Measurements from ENCODE around the gene SLC27A1.

SLC27A1 gene

GRCh38 chr19:17421942-17422341 lies 48.4 kb upstream of the SLC27A1 start:
- ChIA-PET POLR2A (no interaction called here), CTCF (interaction anchor here (0.6 to 1.7 kb wide), 6 partner anchors 17 to 390 kb away, joined by 3 to 6 read pairs (median 4); partner anchors contain the start of gene BST2)
- Histone ChIP-seq H3K4me3 (ENCODE audit: low read depth, low read length) (no peak overlapping the region), H3K36me3 (ENCODE audit: control insufficient read depth in 2 of 2, insufficient read depth in 1 of 2, low read length in 2 of 2) (peaks cover 4 to 6% of the 10 kb centered on the region in 2 experiments; a peak in 2 of 3 replicates), H3K27ac (ENCODE audit: extremely low read depth, low read depth, low read length) (no peak overlapping the region), H3K4me1 (ENCODE audit: control insufficient read depth, insufficient read depth, low read length) (peaks cover 2% of the 10 kb centered on the region; the same call in 1 of the 2 replicates), H3K9me3 (ENCODE audit: control insufficient read depth, insufficient read depth, low read depth, low read length) (no peaks in the 10 kb centered on the region)
- TF ChIP-seq ZNF202 (tag by site-specific recombination; IDR thresholded peaks at IDR 0.05; ENCODE audit: borderline replicate concordance) (no peak), ZNF239 (tag by site-specific recombination; IDR thresholded peaks at IDR 0.05) (no peak), ZNF513 (tag by site-specific recombination; IDR thresholded peaks at IDR 0.05) (no peak), GFI1B (tag by site-specific recombination; IDR thresholded peaks at IDR 0.05) (no peak)

- no peaks in the 10 kb centered on the region for H3K9me3 ChIP-seq (ENCODE audit: control insufficient read depth, insufficient read depth, low read depth, low read length)
- H3K4me3 ChIP-seq (ENCODE audit: low read depth, low read length), result no peak overlapping the region
- H3K4me1 ChIP-seq (ENCODE audit: control insufficient read depth, insufficient read depth, low read length), result peaks cover 2% of the 10 kb centered on the region; the same call in 1 of the 2 replicates
- peaks cover 4 to 6% of the 10 kb centered on the region in 2 experiments; a peak in 2 of 3 replicates for H3K36me3 ChIP-seq (ENCODE audit: control insufficient read depth in 2 of 2, insufficient read depth in 1 of 2, low read length in 2 of 2)
- H3K27ac ChIP-seq (ENCODE audit: extremely low read depth, low read depth, low read length), result no peak overlapping the region
- ChIA-PET CTCF (interaction anchor here (0.6 kb wide), 4 partner anchors 31 to 619 kb away, joined by 3 to 4 read pairs (median 3); partner anchors contain the start of gene OCEL1), POLR2A (no interaction called here)
- TF ChIP-seq ZNF146 (tag by site-specific recombination; IDR thresholded peaks at IDR 0.05), result no peak
- TF ChIP-seq KLF8 (tag by site-specific recombination; IDR thresholded peaks at IDR 0.05), result peak; percentile 28; the same call in 1 of the 2 replicates
- peak; percentile 42; the same call in 1 of the 2 replicates for TF ChIP-seq SP2 (tag by site-specific recombination; IDR thresholded peaks at IDR 0.05)
- no peak for TF ChIP-seq YY2 (tag by site-specific recombination; IDR thresholded peaks at IDR 0.05)
- TF ChIP-seq ZFHX2 (tag by site-specific recombination; conservative IDR thresholded peaks at IDR 0.05), result peak; percentile 58
- TF ChIP-seq EGR2 (tag by site-specific recombination; IDR thresholded peaks at IDR 0.05; ENCODE audit: low read depth), result peak; percentile 51; the same call in 1 of the 2 replicates
- TF ChIP-seq KLF1 (tag by site-specific recombination; IDR thresholded peaks at IDR 0.05), result 0 out of 2 replicates have a peak, but pooled peaks have one; percentile 22
- TF ChIP-seq ZNF341 (tag by site-specific recombination; IDR thresholded peaks at IDR 0.05; ENCODE audit: low read depth), result peak; percentile 91
Observed at GRCh38 chr19:17423429-17424208, 46.7 kb upstream of the SLC27A1 start.

GRCh38 chr19:17424743-17425365 lies 45.5 kb upstream of the SLC27A1 start:
- Histone ChIP-seq H3K4me1 (ENCODE audit: control insufficient read depth, insufficient read depth, low read length) (peaks cover 2% of the 10 kb centered on the region; the same call in 1 of the 2 replicates), H3K4me3 (ENCODE audit: low read depth, low read length) (no peak overlapping the region), H3K36me3 (ENCODE audit: control insufficient read depth in 2 of 2, insufficient read depth in 1 of 2, low read length in 2 of 2) (peaks cover 4 to 6% of the 10 kb centered on the region in 2 experiments; a peak in 2 of 3 replicates), H3K9me3 (ENCODE audit: control insufficient read depth, insufficient read depth, low read depth, low read length) (no peaks in the 10 kb centered on the region), H3K27ac (ENCODE audit: extremely low read depth, low read depth, low read length) (no peak overlapping the region)
- CTCF ChIA-PET, result interaction anchor here (0.6 to 1.0 kb wide), 8 partner anchors 9 to 454 kb away, joined by 3 to 6 read pairs (median 3); partner anchors contain the start of genes BST2 and OCEL1
- POLR2A ChIA-PET, result interaction anchor here (0.5 to 0.7 kb wide), 5 partner anchors 10 to 930 kb away, joined by 3 to 5 read pairs (median 4); no protein-coding TSS in a partner anchor
- TF ChIP-seq ZNF571 (tag by site-specific recombination; IDR thresholded peaks at IDR 0.05) (no peak), ZNF341 (tag by site-specific recombination; IDR thresholded peaks at IDR 0.05; ENCODE audit: low read depth) (peak; percentile 85), ZNF394 (tag by site-specific recombination; IDR thresholded peaks at IDR 0.05; ENCODE audit: borderline replicate concordance) (no peak), ZNF658 (tag by site-specific recombination; IDR thresholded peaks at IDR 0.05) (no peak), WT1 (tag by site-specific recombination; IDR thresholded peaks at IDR 0.05) (no peak), ZNF239 (tag by site-specific recombination; IDR thresholded peaks at IDR 0.05) (no peak), YY2 (tag by site-specific recombination; IDR thresholded peaks at IDR 0.05) (no peak), ZNF16 (tag by site-specific recombination; IDR thresholded peaks at IDR 0.05; ENCODE audit: low read depth) (no peak), ZNF169 (tag by site-specific recombination; IDR thresholded peaks at IDR 0.05) (no peak), ZNF501 (tag by site-specific recombination; IDR thresholded peaks at IDR 0.05) (no peak), ZNF2 (tag by site-specific recombination; IDR thresholded peaks at IDR 0.05) (0 out of 2 replicates have a peak, but pooled peaks have one; percentile 35), GLIS2 (tag by site-specific recombination; IDR thresholded peaks at IDR 0.05) (peak; percentile 91), ZNF211 (tag by site-specific recombination; IDR thresholded peaks at IDR 0.05; ENCODE audit: low read depth) (no peak), ZNF692 (tag by site-specific recombination; IDR thresholded peaks at IDR 0.05) (peak; percentile 63), PRDM4 (tag by site-specific recombination; IDR thresholded peaks at IDR 0.05) (no peak)
